22Rv1 (cell line): ENCODE results near the gene VPS41.

Experiments used
- H3K27ac ChIP-seq: fragments of 450-650 bp; 2 replicates; pipeline ENCODE4 v1.5.1; 2017
- ZFX ChIP-seq: fragments of 450-650 bp; IDR thresholded peaks from 2 replicates; pipeline ENCODE4 v1.6.1; 2017; ENCODE audit warnings: antibody characterized with exemption, borderline replicate concordance
- TF ChIP-seq, protein P1 (sequence below): fragments of 450-650 bp; IDR thresholded peaks from 2 replicates; pipeline ENCODE4 v1.5.1; 2017; ENCODE audit warnings: mild to moderate bottlenecking

Gene VPS41

DNA sequence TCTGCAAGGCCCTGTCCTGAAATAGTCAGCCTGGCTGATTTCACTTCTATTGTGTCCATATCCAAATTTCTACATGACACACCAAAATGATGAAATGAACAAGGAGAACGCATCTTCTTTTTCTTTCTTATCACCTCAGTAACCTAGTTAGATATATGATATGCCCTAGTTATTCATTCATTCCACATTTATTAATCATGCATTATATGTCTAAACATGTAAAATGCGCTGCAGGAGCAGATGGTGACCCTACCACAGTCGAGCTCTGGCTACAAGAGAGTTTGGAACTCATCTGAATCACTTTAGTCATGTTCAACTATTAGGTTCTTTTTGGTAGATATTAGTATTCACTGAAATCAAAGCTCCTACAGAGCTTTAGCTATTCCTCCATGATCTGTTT is 31.8 kb upstream of the VPS41 start:
- H3K27ac ChIP-seq, result no peak overlapping the region
- TF ChIP-seq, protein P1, sequence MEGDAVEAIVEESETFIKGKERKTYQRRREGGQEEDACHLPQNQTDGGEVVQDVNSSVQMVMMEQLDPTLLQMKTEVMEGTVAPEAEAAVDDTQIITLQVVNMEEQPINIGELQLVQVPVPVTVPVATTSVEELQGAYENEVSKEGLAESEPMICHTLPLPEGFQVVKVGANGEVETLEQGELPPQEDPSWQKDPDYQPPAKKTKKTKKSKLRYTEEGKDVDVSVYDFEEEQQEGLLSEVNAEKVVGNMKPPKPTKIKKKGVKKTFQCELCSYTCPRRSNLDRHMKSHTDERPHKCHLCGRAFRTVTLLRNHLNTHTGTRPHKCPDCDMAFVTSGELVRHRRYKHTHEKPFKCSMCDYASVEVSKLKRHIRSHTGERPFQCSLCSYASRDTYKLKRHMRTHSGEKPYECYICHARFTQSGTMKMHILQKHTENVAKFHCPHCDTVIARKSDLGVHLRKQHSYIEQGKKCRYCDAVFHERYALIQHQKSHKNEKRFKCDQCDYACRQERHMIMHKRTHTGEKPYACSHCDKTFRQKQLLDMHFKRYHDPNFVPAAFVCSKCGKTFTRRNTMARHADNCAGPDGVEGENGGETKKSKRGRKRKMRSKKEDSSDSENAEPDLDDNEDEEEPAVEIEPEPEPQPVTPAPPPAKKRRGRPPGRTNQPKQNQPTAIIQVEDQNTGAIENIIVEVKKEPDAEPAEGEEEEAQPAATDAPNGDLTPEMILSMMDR, result no peak
- TF ChIP-seq ZFX, result no peak

DNA sequence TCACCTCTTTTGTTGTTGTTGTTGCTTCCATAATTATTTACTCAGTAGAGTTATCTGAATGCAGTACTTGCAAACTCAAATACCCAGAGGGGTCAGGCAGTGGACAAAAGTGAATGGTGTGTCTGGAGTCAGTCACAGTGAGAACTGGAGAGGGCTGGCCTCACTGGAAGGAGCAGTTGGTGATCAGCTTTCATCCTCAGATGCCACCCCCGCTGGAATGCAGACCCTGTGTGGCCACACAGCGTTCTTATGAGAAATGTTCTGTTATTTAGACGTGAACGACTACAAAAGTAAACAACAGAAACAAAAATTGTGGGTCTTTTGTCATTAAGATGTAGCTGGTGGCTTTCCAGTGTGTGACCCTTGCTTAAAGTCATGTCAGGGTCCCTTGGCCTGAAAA is 29.6 kb upstream of the VPS41 start:
- H3K27ac ChIP-seq, result no peak overlapping the region
- TF ChIP-seq, protein P1, result no peak
- no peak for TF ChIP-seq ZFX

DNA sequence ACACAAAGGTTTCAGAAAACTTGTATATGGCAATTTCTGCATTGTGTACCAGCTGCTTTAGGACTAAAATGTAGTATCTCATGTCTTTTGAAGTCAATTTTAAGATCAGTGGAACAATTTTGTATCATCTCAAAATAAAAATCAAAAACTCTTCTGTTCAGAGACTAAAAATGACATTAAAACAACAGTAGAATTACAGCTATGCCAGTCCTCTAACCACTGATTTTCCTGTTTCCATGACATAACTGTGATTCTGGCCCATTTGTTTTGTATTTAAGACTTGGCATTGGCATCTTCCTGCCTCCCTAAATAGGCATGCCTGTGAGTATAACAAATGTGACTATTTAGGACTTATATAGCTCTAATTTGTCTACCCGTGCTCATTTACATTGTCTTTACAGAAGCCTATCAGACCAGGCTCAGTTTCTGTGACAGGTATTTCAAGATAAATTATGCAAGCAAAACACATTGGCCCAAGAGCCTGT is 29.1 kb upstream of the VPS41 start:
- H3K27ac ChIP-seq, result no peak overlapping the region
- TF ChIP-seq, protein P1, result no peak
- no peak for TF ChIP-seq ZFX

DNA sequence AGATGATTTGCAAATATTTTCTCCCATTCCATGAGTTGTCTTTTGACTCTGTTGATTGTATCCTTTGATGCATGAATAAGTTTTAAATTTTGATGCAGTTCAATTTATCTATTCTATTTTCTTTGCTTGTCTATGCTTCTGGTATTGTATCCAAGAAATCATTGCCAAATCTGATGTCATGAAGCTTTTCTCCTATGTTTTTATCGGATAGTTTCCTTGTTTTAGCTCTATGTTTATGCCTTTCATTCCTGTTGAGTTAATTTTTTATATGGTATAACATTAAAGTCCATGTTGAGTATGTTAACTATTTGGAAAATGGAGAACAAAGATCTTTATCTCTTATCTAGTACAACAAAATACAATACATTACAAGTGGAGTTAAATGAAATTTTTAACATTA is 27.6 kb upstream of the VPS41 start:
- H3K27ac ChIP-seq, result no peak overlapping the region
- no peak for TF ChIP-seq ZFX
- TF ChIP-seq, protein P1, result no peak

DNA sequence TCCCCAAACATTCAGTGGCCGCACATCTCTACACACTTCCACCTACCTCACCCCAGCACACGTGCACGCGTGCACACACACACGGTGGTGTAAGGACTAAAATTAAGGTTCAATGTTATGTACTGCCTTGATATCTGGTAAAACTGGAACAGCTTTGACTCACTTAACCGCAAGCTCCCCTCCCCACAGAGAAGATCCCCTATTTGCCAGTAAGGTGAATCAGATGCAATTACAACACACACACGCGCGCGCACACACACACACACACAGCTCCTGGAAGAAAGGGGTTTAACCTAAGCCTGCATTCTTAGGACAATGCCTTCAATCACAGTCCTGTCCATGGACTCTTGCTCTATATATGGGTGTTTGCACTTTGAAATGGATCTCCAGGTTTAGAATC is 25.5 kb upstream of the VPS41 start:
- no peak overlapping the region for H3K27ac ChIP-seq
- TF ChIP-seq, protein P1, result no peak
- no peak for TF ChIP-seq ZFX

DNA sequence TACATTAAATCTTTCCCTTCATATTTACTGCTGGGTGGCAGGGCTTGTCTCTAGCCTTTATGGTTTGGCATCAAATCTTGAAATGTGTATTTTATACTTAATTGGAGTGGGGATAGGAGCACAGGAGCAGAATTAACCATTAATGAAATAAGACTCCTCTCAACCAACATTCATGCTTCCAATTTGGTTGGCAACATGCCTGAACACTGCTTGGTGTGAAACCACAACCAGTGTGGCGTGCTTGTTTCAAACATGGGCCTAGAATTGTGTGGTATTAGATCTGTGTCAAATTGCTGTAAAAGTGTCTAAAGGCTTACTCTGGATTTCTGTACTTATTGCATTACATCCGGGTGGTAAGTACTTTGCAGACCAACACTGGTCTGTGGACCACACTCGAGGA is 25.1 kb upstream of the VPS41 start:
- no peak overlapping the region for H3K27ac ChIP-seq
- TF ChIP-seq, protein P1, result no peak
- TF ChIP-seq ZFX, result no peak

DNA sequence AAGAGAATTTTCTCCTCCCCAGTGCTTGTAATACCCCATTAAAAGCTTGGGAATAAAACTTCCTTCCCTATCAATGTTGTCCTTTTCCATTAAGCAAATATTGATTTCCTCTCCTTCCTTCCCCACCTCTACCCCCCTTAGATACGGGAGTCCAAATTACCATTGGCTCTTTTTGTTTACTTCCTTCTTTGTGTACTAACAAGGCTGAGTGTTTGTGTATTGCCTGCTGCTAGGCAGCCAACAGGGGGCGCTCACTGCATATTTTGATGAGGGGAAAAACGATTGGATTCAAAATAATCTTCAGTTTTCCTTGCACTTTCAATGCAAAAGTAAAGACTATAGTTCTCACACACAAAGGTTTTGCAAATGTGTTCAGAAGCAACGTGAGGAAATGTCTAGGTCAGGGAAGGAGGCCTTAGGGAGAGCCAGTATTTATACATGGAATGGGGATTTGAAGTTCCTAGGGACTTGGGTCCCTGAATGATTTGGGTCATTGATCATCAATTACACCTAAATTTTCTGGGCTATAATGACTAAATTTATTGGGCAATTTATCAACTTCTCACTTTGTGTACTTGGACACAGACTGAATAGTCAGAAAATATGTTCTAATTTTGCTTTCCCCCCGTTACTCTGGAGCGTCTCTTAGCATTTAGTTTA is 23.6 kb upstream of the VPS41 start:
- H3K27ac ChIP-seq, result no peak overlapping the region
- TF ChIP-seq, protein P1, result peak; percentile 99
- no peak for TF ChIP-seq ZFX
